Activated gamma-delta T cell treated with anti-CD3 and anti-CD28 coated beads, Interleukin-2, amount 50 U/mL, for 16 hours (primary cell): ENCODE results near the gene NDUFS4.
"Not testable (repeated sequence)": the region's sequence is repeated elsewhere in the genome, so short reads cannot be mapped to it uniquely, and the experiment has no call there.

Source experiments
- DNase-seq: peaks from one replicate; pipeline ENCODE4 v3.0.0-alpha.2; 2020; ENCODE audit warnings: low read depth

Gene NDUFS4

DNA sequence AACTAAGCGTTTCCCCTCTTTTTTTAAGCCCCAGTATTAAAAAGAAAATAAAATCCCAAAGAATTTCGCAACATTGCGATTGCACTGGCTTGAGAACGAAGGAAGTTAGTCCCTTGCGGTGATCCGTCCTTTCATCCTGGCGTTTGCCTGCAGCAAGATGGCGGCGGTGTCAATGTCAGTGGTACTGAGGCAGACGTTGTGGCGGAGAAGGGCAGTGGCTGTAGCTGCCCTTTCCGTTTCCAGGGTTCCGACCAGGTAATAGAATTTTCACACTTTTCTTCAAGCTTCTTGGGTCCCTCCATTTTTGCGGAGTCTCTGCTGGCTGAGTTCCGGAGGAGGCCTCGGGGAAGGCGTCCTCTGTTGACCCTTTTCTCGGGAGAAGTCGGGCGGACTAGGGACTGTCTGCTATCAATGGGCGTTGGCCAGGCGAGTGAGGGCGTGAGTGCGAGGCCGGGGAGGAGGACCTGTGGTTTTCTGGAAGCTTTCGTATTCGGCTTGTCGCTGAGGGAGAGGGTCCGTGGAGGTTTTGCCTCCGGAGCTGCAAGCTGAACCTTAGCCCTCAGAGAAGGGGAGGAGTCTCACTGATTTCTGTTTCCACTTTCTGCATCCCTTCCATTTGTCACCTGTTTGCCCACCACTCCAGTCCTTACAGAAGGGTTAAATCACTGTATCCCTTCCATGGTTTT, at the start of gene NDUFS4:
NDUFS4 (plus strand) TSS at position 134 of the 686 bp plus-strand sequence; CDS start at position 158, 24 bp downstream.
- peak; percentile 64 for DNase-seq

GRCh38 chr5:53512539-53512938, 47.9 kb upstream of the NDUFS4 start:
- DNase-seq, result no peak

- no peak for DNase-seq
Observed at GRCh38 chr5:53515988-53516387, 44.5 kb upstream of the NDUFS4 start.

GRCh38 chr5:53520813-53521212, 39.6 kb upstream of the NDUFS4 start:
- no peak for DNase-seq

GRCh38 chr5:53537711-53538110, 22.7 kb upstream of the NDUFS4 start:
- DNase-seq, result no peak

DNA sequence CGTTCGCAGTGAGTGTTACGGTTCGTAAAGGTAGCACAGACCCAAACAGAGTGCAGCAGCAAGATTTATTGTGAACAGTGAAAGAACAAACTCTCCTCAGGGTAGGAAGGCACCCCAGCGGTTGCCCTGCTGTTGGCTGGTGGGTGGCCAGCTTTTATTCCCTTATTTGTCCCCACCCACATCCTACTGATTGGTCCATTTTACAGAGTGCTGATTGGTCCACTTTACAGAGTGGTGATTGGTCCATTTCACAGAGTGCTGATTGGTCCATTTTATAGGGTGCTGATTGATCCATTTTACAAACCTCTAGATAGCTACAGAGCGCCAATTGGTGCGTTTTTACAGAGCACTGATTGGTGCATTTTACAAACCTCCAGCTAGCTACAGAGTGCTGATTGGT, 19.7 kb upstream of the NDUFS4 start:
- not testable (repeated sequence) for DNase-seq

DNA sequence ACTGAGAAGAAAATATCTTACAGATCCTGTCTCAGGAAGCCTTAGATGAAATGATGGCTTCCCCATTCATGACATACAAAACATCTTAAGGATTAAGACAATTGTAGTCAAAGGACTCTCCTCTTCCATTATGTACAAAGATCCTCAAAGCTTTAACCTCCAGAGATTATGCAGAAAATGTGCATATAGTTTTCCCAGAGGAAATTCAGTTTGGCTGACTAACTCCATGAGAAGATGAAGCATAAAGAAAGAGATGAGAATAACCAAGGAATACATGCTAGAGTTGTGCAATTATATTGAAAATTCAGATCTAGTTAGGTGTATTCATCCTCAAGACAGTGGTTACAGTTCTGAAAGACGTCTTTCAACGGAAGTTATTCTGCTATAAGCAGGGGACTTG, 18.6 kb upstream of the NDUFS4 start:
- no peak for DNase-seq

- DNase-seq, result no peak
Observed at GRCh38 chr5:53542926-53543325, 17.5 kb upstream of the NDUFS4 start.

DNA sequence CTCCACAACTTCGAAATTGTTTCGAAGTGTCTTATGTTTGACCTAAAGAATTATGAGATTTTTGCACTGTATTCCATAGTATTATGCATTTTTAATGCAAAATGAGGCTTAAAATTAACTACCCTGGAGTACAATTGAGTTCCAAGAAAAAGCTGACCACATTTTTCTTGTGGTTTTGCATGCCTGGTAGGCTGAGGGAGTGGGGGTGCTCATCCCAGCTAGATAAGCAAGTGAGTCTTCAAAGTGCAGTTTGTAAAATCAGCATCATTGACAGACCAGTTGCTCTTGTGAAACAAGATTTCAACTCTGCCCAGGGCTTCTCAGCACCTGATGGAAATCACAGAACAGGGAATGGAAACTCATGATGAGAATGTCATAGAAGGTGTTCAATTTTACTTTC, 17.0 kb upstream of the NDUFS4 start:
- DNase-seq, result no peak

- no peak for DNase-seq
Observed at GRCh38 chr5:53545744-53546143, 14.7 kb upstream of the NDUFS4 start.

GRCh38 chr5:53547226-53547625, 13.2 kb upstream of the NDUFS4 start:
- no peak for DNase-seq

DNA sequence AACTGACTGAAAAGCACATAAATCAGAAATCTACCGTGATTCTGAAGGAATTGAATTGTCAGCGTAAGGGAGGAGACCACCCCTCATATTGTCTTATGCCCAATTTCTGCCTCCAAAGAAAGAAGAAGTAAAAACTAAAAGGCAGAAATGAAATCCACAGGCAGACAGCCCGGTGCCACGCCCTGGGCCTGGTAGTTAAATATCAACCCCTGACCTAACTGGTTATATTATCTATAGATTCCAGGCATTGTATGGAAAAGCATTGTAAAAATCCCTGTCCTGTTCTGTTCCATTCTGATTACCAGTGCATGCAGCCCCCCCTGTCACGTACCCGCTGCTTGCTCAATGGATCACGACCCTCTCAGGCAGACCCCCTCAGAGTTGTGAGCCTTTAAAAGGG, 11.9 kb upstream of the NDUFS4 start:
- DNase-seq, result not testable (repeated sequence)

GRCh38 chr5:53549792-53550191, 10.6 kb upstream of the NDUFS4 start:
- no peak for DNase-seq

DNA sequence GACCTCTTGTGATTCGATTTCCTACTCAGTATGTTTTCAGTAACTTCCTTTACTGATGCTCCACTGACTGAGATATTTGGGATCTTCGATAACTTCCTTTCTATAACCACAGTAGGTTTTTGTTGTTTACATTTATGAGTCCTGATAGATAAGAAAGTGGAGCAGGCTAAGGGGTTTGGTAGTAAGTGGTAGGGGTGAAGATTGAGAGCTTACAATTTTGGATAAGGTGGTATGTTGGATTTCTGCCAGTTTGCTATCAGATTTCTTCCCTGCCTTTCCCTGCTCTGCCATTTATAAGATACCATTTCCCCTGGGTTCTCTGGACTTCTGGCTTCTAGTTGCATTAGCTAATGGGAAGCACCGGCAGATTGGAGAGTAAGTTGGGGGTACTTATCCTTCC, 7.9 kb upstream of the NDUFS4 start:
- DNase-seq, result no peak

DNA sequence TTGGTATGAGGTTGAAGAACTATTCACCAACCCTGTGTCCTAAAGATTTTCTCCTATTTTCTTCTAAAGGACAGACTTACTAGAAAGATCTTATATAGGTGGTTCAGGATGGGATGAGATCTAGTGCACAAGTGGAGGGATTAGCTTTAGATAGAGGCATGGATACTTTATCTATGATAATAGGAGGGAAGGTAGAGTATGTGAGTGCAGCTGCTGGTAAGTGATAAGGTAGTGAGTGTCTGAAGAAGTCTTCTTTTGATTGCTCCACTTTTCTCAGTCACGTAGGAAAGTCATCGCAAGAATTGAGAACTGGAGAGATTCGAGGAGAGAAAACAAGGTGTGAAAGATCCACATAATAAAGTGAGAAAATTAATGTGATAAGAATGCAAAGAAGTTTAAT, 6.0 kb upstream of the NDUFS4 start:
- no peak for DNase-seq

DNA sequence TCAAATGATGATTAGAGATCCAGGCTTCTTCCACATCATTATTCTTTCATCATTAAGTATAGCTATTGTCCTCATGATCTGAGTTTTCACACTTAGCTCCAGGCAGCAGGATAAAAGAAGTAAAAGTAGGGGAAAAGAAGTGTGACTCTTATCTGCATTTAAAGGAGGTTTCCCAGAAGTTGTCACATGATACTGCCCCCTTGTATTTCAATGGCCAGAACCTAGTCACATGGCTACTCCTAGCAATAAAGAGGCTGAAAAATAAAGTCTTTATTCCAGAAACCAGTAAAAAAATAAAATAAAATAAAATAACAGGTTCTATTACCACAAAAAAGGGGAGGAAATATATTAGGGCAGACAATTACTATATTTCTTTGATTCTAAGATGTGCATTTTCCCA, 5.3 kb upstream of the NDUFS4 start:
- DNase-seq, result no peak

DNA sequence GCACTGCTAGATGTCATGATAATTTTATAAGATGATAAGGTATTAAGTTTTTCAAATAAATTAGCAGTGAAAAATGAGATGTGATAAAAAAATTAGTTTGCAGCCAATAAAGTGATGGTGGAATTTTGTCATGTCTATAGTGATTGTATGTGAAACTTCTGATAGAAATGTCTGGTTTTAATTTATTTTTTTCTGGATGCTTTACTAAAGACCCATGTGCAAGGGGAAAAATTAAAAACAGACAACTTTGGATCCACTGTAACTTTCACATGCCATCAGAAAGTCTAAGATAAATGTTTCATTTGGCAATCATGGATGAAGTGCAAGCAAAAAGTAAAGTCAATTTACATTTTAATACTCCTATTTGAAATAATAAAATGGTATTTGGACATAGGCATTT, 4.4 kb upstream of the NDUFS4 start:
- DNase-seq, result no peak

DNA sequence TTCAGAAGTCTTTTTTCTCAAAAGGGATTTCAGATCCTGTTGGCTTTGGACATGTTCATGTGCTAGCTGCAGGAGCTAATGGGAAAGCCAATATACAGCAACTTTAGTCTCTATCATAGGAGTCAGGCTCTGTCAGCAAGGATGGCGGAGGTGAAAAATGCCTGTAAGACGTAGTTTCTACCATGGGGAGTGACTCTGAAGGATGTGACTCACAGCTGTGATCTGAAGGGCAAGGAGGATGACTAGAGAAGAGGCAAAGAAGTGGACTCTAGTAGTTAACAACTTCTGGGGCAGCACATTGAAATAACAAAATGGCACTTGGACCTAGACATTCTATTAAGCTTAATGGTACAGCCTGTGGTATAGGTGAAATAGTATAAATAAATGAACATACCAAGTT, 3.1 kb upstream of the NDUFS4 start:
- no peak for DNase-seq

DNA sequence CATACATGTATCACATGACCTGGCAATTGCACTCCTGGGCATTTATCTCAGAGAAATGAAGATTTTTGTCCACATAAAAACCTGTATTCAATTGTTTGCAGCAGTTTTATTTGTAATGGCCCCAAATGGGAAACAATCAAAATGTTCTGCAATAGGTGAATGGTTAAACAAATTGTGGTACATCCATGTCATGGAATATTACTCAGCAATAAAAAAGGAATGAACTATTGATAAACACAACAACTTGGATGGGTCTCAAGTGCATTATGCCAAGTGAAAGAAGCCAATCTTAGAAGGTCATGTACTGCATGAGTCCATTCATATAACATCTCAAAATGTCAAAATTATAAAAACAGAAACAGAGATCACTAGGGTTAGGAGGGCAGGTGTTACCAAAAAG, 1.5 kb upstream of the NDUFS4 start:
- no peak for DNase-seq

DNA sequence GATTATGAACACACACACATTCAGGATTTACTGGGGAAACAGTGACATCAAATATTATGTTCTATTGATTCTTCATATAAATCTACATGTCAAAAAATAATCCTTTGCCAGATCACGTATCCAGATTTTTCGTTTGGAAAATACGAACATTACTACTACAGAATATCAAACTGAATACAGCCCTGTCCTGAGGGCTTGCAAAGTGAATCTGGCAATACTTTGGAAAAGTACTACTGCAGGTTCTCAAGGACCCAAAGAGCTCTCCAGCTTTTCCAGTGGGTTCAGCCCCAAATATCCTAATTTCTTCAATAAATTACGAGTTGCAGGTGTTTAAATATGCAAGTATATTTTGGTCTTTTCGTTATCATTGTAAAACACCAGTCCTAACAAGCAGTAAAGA, 411 bp upstream of the NDUFS4 start:
- no peak for DNase-seq

- DNase-seq, result no peak
Observed at GRCh38 chr5:53568401-53568800, 8.0 kb downstream of the NDUFS4 start.

GRCh38 chr5:53568871-53569270, 8.4 kb downstream of the NDUFS4 start:
- no peak for DNase-seq

GRCh38 chr5:53569453-53569852, 9.0 kb downstream of the NDUFS4 start:
- no peak for DNase-seq

DNA sequence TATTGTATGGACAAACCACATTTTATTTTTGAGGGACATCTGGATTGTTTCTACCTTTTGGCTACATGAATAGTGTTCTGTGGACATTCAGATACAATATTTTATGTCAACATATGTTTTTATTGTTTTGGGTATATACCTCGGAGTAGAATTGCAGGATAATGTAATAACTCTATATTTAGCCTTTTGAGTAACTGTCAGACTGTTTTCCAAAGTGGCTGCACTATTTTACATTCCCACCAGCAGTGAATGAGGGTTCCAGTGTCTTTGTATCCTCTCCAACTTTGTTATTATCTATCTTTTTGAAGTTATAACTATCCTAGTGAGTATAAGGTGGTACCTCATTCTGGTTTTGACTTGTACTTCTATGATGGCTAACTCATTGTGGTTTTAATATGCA, 11.0 kb downstream of the NDUFS4 start:
- DNase-seq, result no peak

DNA sequence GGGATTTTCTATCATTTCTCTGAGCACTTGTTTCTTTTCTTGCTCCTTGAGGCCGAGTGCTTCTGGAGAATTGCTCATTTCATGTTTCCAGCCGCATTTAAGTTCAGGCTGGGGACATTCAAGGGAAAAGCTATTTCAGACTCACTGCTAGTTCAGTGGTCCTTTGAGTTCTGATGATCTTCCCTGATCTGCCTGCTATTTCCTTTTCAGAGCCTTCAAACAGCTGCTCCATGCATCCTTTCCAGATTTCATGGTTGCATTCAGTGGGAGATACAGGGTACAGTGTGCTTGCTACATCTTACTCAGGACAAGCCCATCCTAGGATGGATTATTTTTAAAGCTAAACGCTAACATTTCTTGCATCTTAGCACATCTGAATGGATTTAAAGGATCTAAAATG, 14.7 kb downstream of the NDUFS4 start:
- DNase-seq, result no peak
